MM.1S (cell line): ENCODE data around the gene PSTK.

Source experiments
- DNase-seq: peaks from one replicate; pipeline ENCODE4 v3.0.0-alpha.2; 2015
- H2AFZ ChIP-seq: fragments of 300-600 bp; sonication (generic); 2 replicates; pipeline ENCODE4 v1.6.0; 2016; ENCODE audit warnings: antibody characterized with exemption, low read length
- H3F3A ChIP-seq: fragments of 300-600 bp; sonication (generic); 2 replicates; pipeline ENCODE4 v1.6.1; 2016; ENCODE audit warnings: mild to moderate bottlenecking, antibody characterized with exemption, low read length, moderate library complexity, mixed read lengths; ENCODE audit not compliant: insufficient read depth
- H3K27ac ChIP-seq: fragments of 300-600 bp; sonication (generic); 2 replicates; pipeline ENCODE4 v1.5.1; 2016; ENCODE audit warnings: mild to moderate bottlenecking, low read length
- H3K27me3 ChIP-seq: fragments of 300-600 bp; sonication (generic); replicated peaks from 2 replicates; pipeline ENCODE4 v1.6.0; 2016; ENCODE audit warnings: low read length; ENCODE audit not compliant: insufficient read depth
- H3K36me3 ChIP-seq: fragments of 300-600 bp; sonication (generic); replicated peaks from 2 replicates; pipeline ENCODE4 v1.6.1; 2016; ENCODE audit warnings: mild to moderate bottlenecking, low read length, mixed read lengths; ENCODE audit not compliant: insufficient read depth
- H3K4me1 ChIP-seq: fragments of 300-600 bp; sonication (generic); 2 replicates; pipeline ENCODE4 v1.6.1; 2016; ENCODE audit warnings: low read length, mixed read lengths
- H3K4me2 ChIP-seq: fragments of 300-600 bp; sonication (generic); 2 replicates; pipeline ENCODE4 v1.6.0; 2016; ENCODE audit warnings: low read depth, low read length
- H3K4me3 ChIP-seq: fragments of 300-600 bp; sonication (generic); 2 replicates; pipeline ENCODE4 v1.5.1; 2016; ENCODE audit warnings: low read length, mixed read lengths
- H3K79me2 ChIP-seq: fragments of 300-600 bp; sonication (generic); 2 replicates; pipeline ENCODE4 v1.6.1; 2016; ENCODE audit warnings: mixed run types, low read length, mixed read lengths
- H3K9ac ChIP-seq: fragments of 300-600 bp; sonication (generic); 2 replicates; pipeline ENCODE4 v1.6.1; 2016; ENCODE audit warnings: low read length, mixed read lengths
- H3K9me2 ChIP-seq: fragments of 300-600 bp; sonication (generic); replicated peaks from 2 replicates; pipeline ENCODE4 v1.6.1; 2016; ENCODE audit warnings: mild to moderate bottlenecking, low read length, mixed read lengths; ENCODE audit not compliant: insufficient read depth
- H3K9me3 ChIP-seq: fragments of 300-600 bp; sonication (generic); replicated peaks from 2 replicates; pipeline ENCODE4 v1.6.1; 2016; ENCODE audit warnings: mild to moderate bottlenecking, low read length, mixed read lengths; ENCODE audit not compliant: insufficient read depth
- H4K20me1 ChIP-seq: fragments of 300-600 bp; sonication (generic); 2 replicates; pipeline ENCODE4 v1.6.1; 2016; ENCODE audit warnings: mild to moderate bottlenecking, low read length, moderate library complexity, mixed read lengths; ENCODE audit not compliant: insufficient read depth
- CTCF ChIP-seq: fragments of 300-600 bp; sonication (generic); IDR thresholded peaks from 2 replicates; pipeline ENCODE4 v1.5.1; 2016; ENCODE audit warnings: antibody characterized with exemption, low read length, mixed read lengths
- EZH2 ChIP-seq: fragments of 300-600 bp; sonication (generic); optimal IDR thresholded peaks from 2 replicates; pipeline ENCODE3; 2017; ENCODE audit warnings: low read depth, mild to moderate bottlenecking, antibody characterized with exemption, low read length, mixed read lengths
- EZH2phosphoT487 ChIP-seq: fragments of 300-600 bp; sonication (generic); IDR thresholded peaks from 2 replicates; pipeline ENCODE4 v1.6.1; 2018; ENCODE audit warnings: antibody characterized with exemption, low read length

PSTK gene

GRCh38 chr10:123014772-123015171 lies 34.6 kb downstream of the PSTK start:
- Histone ChIP-seq H3K36me3 (no peaks in the 10 kb centered on the region), H3K9me2 (no peaks in the 10 kb centered on the region), H3K4me2 (no peak overlapping the region), H3K9ac (no peak overlapping the region), H3F3A (no peaks in the 10 kb centered on the region), H3K27ac (no peak overlapping the region), H3K79me2 (no peaks in the 10 kb centered on the region), H4K20me1 (no peaks in the 10 kb centered on the region), H2AFZ (no peak overlapping the region), H3K27me3 (no peaks in the 10 kb centered on the region), H3K9me3 (no peaks in the 10 kb centered on the region), H3K4me1 (no peaks in the 10 kb centered on the region), H3K4me3 (no peak overlapping the region)
- no peak for DNase-seq
- TF ChIP-seq CTCF (no peak), EZH2 (no peak), EZH2phosphoT487 (no peak)

- H3K4me2 ChIP-seq: no peak overlapping the region
- no peak for DNase-seq
- H3K27ac ChIP-seq: no peak overlapping the region
- no peaks in the 10 kb centered on the region for H3K36me3 ChIP-seq
- H3F3A ChIP-seq: no peaks in the 10 kb centered on the region
- no peaks in the 10 kb centered on the region for H3K27me3 ChIP-seq
- H3K79me2 ChIP-seq: no peaks in the 10 kb centered on the region
- H3K4me3 ChIP-seq: no peak overlapping the region
- H4K20me1 ChIP-seq: no peaks in the 10 kb centered on the region
- H3K4me1 ChIP-seq: no peaks in the 10 kb centered on the region
- no peaks in the 10 kb centered on the region for H3K9me3 ChIP-seq
- no peak overlapping the region for H2AFZ ChIP-seq
- no peaks in the 10 kb centered on the region for H3K9me2 ChIP-seq
- TF ChIP-seq EZH2phosphoT487 (no peak), EZH2 (no peak), CTCF (no peak)
- no peak overlapping the region for H3K9ac ChIP-seq
Observed at GRCh38 chr10:123016228-123016627, 36.0 kb downstream of the PSTK start.

- H3K9me2 ChIP-seq: no peaks in the 10 kb centered on the region
- TF ChIP-seq EZH2phosphoT487 (no peak), CTCF (no peak), EZH2 (no peak)
- H3K27ac ChIP-seq: no peak overlapping the region
- H3K9ac ChIP-seq: no peak overlapping the region
- H3K9me3 ChIP-seq: no peaks in the 10 kb centered on the region
- DNase-seq: no peak
- H3K4me2 ChIP-seq: no peak overlapping the region
- no peaks in the 10 kb centered on the region for H3K79me2 ChIP-seq
- H3K36me3 ChIP-seq: no peaks in the 10 kb centered on the region
- H2AFZ ChIP-seq: no peak overlapping the region
- no peaks in the 10 kb centered on the region for H3F3A ChIP-seq
- no peaks in the 10 kb centered on the region for H3K4me1 ChIP-seq
- no peak overlapping the region for H3K4me3 ChIP-seq
- H4K20me1 ChIP-seq: no peaks in the 10 kb centered on the region
- no peaks in the 10 kb centered on the region for H3K27me3 ChIP-seq
Observed at GRCh38 chr10:123017421-123018165, 37.4 kb downstream of the PSTK start.
